Stimulated activated CD4-positive, alpha-beta T cell treated with anti-CD3 and anti-CD28 coated beads, Interleukin-1b, Interleukin-23, amount 100 ng/mL, for 24 hours (primary cell): ENCODE results near the gene RABGEF1.
"Not testable (repeated sequence)": the region's sequence is repeated elsewhere in the genome, so short reads cannot be mapped to it uniquely, and the experiment has no call there.

Experiments used
- DNase-seq, 4 experiments: peaks; one replicate each; pipeline ENCODE4 v3.0.0-alpha.2; 2020; ENCODE audit warnings: low read depth in 4 of 4, low spot score in 1 of 4

The RABGEF1 gene

GRCh38 chr7:66735154-66735553 lies 5.4 kb upstream of the RABGEF1 start:
- no peak for DNase-seq

GRCh38 chr7:66735850-66736249 lies 4.7 kb upstream of the RABGEF1 start:
- no peak for DNase-seq

- no peak for DNase-seq
These were observed 3.6 kb upstream of the RABGEF1 start for GRCh38 chr7:66736892-66737291.

GRCh38 chr7:66737667-66738066 lies 2.9 kb upstream of the RABGEF1 start:
- no peak for DNase-seq

GRCh38 chr7:66739477-66739876 lies 1.1 kb upstream of the RABGEF1 start:
- DNase-seq = no peak

- peak in 1 of 4 experiments; percentile 5 for DNase-seq
These were observed 606 bp upstream of the RABGEF1 start for GRCh38 chr7:66739953-66740301.

GRCh38 chr7:66740980-66741709 lies 612 bp downstream of the RABGEF1 start:
- DNase-seq = peak in 3 of 4 experiments; percentile 4 to 28 (median 9)

- DNase-seq = no peak
These were observed 1.1 kb downstream of the RABGEF1 start for GRCh38 chr7:66741710-66742049.

- not testable (repeated sequence) for DNase-seq
These were observed 1.8 kb downstream of the RABGEF1 start for GRCh38 chr7:66742298-66742697.

GRCh38 chr7:66743920-66744319 lies 3.4 kb downstream of the RABGEF1 start:
- no peak for DNase-seq

GRCh38 chr7:66747385-66747784 lies 6.9 kb downstream of the RABGEF1 start:
- no peak for DNase-seq

GRCh38 chr7:66747881-66748511 lies 7.5 kb downstream of the RABGEF1 start:
- no peak for DNase-seq

GRCh38 chr7:66748791-66749190 lies 8.3 kb downstream of the RABGEF1 start:
- DNase-seq = no peak

GRCh38 chr7:66751945-66752344 lies 11.4 kb downstream of the RABGEF1 start:
- no peak for DNase-seq

GRCh38 chr7:66754541-66754940 lies 14.0 kb downstream of the RABGEF1 start:
- DNase-seq = no peak

GRCh38 chr7:66755059-66755458 lies 14.5 kb downstream of the RABGEF1 start:
- DNase-seq = not testable (repeated sequence)

- not testable (repeated sequence) for DNase-seq
These were observed 15.7 kb downstream of the RABGEF1 start for GRCh38 chr7:66756227-66756626.

- DNase-seq = no peak
These were observed 16.4 kb downstream of the RABGEF1 start for GRCh38 chr7:66756889-66757288.

- DNase-seq = no peak
These were observed 17.4 kb downstream of the RABGEF1 start for GRCh38 chr7:66757939-66758338.

- DNase-seq = no peak
These were observed 18.6 kb downstream of the RABGEF1 start for GRCh38 chr7:66758950-66759628.

- not testable (repeated sequence) for DNase-seq
These were observed 22.6 kb downstream of the RABGEF1 start for GRCh38 chr7:66763183-66763582.

GRCh38 chr7:66763633-66764355 lies 23.3 kb downstream of the RABGEF1 start:
- DNase-seq = not testable (repeated sequence)
